ENCODE results near the gene SIDT2. TPM values are rescaled to one million over a fixed set of nuclear protein-coding genes. Genes with fewer than 3 reads are reported as not detected.
A peak's percentile ranks its signal among the peaks of the same experiment; 100 is the strongest.

The SIDT2 gene
- total and polyA plus RNA-seq, 2 of the 8 experiments (the other 6 are each of a cell fraction or from before 2014, with no cell fraction given), result 18.5 to 21.1 TPM

DNA sequence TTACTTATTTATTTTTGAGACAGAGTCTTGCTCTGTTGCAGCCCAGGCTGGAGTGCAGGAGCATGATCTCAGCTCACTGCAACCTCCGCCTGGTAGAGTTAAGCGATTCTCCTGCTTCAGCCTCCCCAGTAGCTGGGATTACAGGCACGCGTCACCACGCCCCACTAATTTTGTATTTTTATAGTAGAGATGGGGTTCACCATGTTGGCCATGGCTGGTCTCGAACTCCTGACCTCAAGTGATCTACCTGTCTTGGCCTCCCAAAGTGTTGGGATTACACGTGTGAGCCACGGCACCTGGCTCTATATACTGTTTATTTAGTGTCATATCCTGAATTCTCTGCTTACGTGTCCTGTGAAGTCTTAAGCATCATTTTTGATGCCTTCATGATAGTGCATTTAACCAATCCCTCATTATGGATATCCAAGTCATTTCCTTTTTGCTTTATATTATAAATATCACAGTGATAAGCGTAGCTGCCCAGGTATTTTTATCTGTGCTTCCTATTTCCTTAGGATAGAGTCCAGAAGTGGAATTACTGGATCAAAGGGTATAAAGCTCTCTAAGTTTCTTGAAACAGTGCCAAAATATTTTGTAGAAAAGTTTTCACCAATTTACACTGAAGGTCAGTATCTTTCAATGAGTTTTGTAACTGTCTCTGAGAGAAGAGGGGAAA is 871 bp upstream of the SIDT2 start:
- Histone ChIP-seq H3K9ac (replicated peaks in 1 of 4; ENCODE audit: extremely low read depth in 1 of 4, low read depth in 3 of 4, low read length in 3 of 4) (no peak overlapping the region; a peak in 1 of 7 replicates), H3K27ac (ENCODE audit: low read depth, low read length) (peak overlapping the region; percentile 16; the same call in 1 of the 2 replicates), H3K4ac (replicated peaks; ENCODE audit: insufficient read length, low read depth, low read length) (no peak overlapping the region), H2BK20ac (ENCODE audit: low read length) (no peak overlapping the region), H2AFZ (ENCODE audit: low read length) (no peak overlapping the region), H3K79me2 (ENCODE audit: control insufficient read depth in 1 of 2, insufficient read depth in 2 of 2, low read length in 2 of 2) (no peaks in the 10 kb centered on the region), H3K23ac (ENCODE audit: insufficient read length) (no peak overlapping the region), H2BK12ac (ENCODE audit: low read depth, low read length) (no peak overlapping the region), H4K20me1 (replicated peaks in 1 of 2; ENCODE audit: control insufficient read depth in 1 of 2, insufficient read depth in 2 of 2, low read length in 2 of 2) (peaks cover 1 to 4% of the 10 kb centered on the region in 2 experiments), H3K4me3 (ENCODE audit: extremely low read depth in 1 of 4, insufficient read depth in 2 of 4, low read depth in 3 of 4, low read length in 4 of 4) (peak overlapping the region; percentile 79 to 89 (median 82); a peak in 5 of 8 replicates), H3K9me3 (ENCODE audit: insufficient read depth in 2 of 2, low read depth in 1 of 2, low read length in 1 of 2) (no peaks in the 10 kb centered on the region), H3K18ac (ENCODE audit: extremely low read depth, low read length) (no peak overlapping the region), H3K23me2 (ENCODE audit: low read depth, low read length) (peaks cover 11% of the 10 kb centered on the region), H4K5ac (ENCODE audit: insufficient read length, low read depth, low read length) (peak overlapping the region; percentile 60), H3K79me1 (ENCODE audit: low read depth, low read length) (no peaks in the 10 kb centered on the region; the same call in 1 of the 2 replicates), H2BK15ac (ENCODE audit: low read length) (no peak overlapping the region), H4K8ac (ENCODE audit: extremely low read depth, insufficient read depth, low read length) (no peak overlapping the region; the same call in 1 of the 2 replicates), H4K91ac (replicated peaks; ENCODE audit: insufficient read length, low read length) (no peak overlapping the region), H2AK5ac (ENCODE audit: low read depth, low read length) (no peak overlapping the region), H3K56ac (replicated peaks; ENCODE audit: insufficient read length, low read depth, low read length) (no peak overlapping the region), H3K36me3 (ENCODE audit: control insufficient read depth in 2 of 4, insufficient read depth in 4 of 4, low read length in 3 of 4) (peaks cover 0 to 4% (median 3%) of the 10 kb centered on the region in 4 experiments; a peak in 2 of 8 replicates), H3K4me1 (replicated peaks in 1 of 4; ENCODE audit: control insufficient read depth in 3 of 4, insufficient read depth in 4 of 4, low read length in 3 of 4) (peaks cover 6 to 16% (median 12%) of the 10 kb centered on the region in 4 experiments), H2BK120ac (replicated peaks; ENCODE audit: low read depth, low read length) (no peak overlapping the region), H3K14ac (ENCODE audit: insufficient read length) (no peak overlapping the region), H2BK5ac (ENCODE audit: low read depth, low read length) (0 out of 2 replicates have a peak overlapping the region, but pooled peaks have one; percentile 5), H3K4me2 (ENCODE audit: insufficient read depth in 1 of 2, low read depth in 2 of 2, low read length in 2 of 2) (peak overlapping the region; percentile 67 to 87), H3K27me3 (replicated peaks in 1 of 4; ENCODE audit: control insufficient read depth in 3 of 4, extremely low read depth in 1 of 4, insufficient read depth in 3 of 4, low read length in 3 of 4) (no peaks in the 10 kb centered on the region)
- POLR2A ChIA-PET (ENCODE audit: partially characterized antibody), result interaction anchor here (1.3 to 12.6 kb wide), 6 partner anchors 11 to 55 kb away, joined by 5 to 153 read pairs (median 22); partner anchors contain the start of genes PAFAH1B2, PCSK7, RNF214 and TAGLN
- 92% methylated on average over 10 of the region's 10 CpGs; no CpG with 5 or more reads in 1 of the 2 experiments for WGBS, 2 experiments (ENCODE audit: extremely low coverage in 1 of 2, insufficient coverage in 1 of 2, insufficient read length in 1 of 2, insufficient replicate concordance in 2 of 2, low coverage in 1 of 2, low lambda C conversion rate in 2 of 2, missing lambda C conversion rate in 1 of 2)
- FAIRE-seq, result no peak
- CTCF ChIA-PET (ENCODE audit: partially characterized antibody), result interaction anchor here (0.5 to 14.0 kb wide), 6 partner anchors 13 to 141 kb away, joined by 3 to 359 read pairs (median 3); partner anchors contain the start of genes PCSK7, RNF214 and TAGLN
- DNase-seq (ENCODE audit: low read depth in 1 of 2, low spot score in 2 of 2), result no peak
- TF ChIP-seq RNF2 (IDR thresholded peaks at IDR 0.05; ENCODE audit: borderline replicate concordance, low read depth, low read length, missing control alignments, poor library complexity, severe bottlenecking) (no peak), RAD21 (IDR thresholded peaks at IDR 0.05 in 1 of 2, conservative IDR thresholded peaks at IDR 0.05 in 1 of 2; ENCODE audit: low read depth in 2 of 2, low read length in 2 of 2) (no peak), TAF1 (IDR thresholded peaks at IDR 0.05; ENCODE audit: low read depth, low read length) (no peak), GABPA (IDR thresholded peaks at IDR 0.05; ENCODE audit: borderline replicate concordance, insufficient read depth, low read length) (no peak), CEBPB (IDR thresholded peaks at IDR 0.05; ENCODE audit: low read depth, low read length) (no peak), BACH1 (IDR thresholded peaks at IDR 0.05; ENCODE audit: low read length) (no peak), HDAC2 (IDR thresholded peaks at IDR 0.05; ENCODE audit: borderline replicate concordance in 1 of 2, low read depth in 2 of 2, low read length in 2 of 2) (no peak), EP300 (IDR thresholded peaks at IDR 0.05; ENCODE audit: borderline replicate concordance in 1 of 2, low read depth in 2 of 2, low read length in 2 of 2) (no peak)

Measured in H1 (cell line).